ENCODE data around the gene TTYH2. TPM values are rescaled to one million over a fixed set of nuclear protein-coding genes. Genes with fewer than 3 reads are reported as not detected.

Gene TTYH2
- total and polyA plus RNA-seq, 2 of the 4 experiments (the other 2 are of a cell fraction) = 2.3 to 6.8 TPM

- no peak overlapping the region for H3K4me2 ChIP-seq (ENCODE audit: low read depth, low read length)
- H4K8ac ChIP-seq (ENCODE audit: low read depth in 2 of 2, low read length in 2 of 2) = no peak overlapping the region
- no peak overlapping the region for H2AK9ac ChIP-seq (replicated peaks; ENCODE audit: low read depth, low read length, poor library complexity)
- no peak overlapping the region for H3K27ac ChIP-seq (ENCODE audit: insufficient read depth, low read length)
- intact Hi-C loops (cut with micrococcal nuclease) (no loop called here), in situ Hi-C loops (cut with MboI; ENCODE audit: low sequenced_read_pairs) (no loop called here), dilution Hi-C loops (cut with HindIII; ENCODE audit: low sequenced_read_pairs, unreplicated experiment) (no loop called here)
- no peak overlapping the region for H4K91ac ChIP-seq (ENCODE audit: insufficient read depth, low read depth, low read length)
- no peaks in the 10 kb centered on the region for H4K20me1 ChIP-seq (ENCODE audit: insufficient read depth, low read length)
- H2BK120ac ChIP-seq (ENCODE audit: low read depth, low read length) = no peak overlapping the region
- 0 out of 2 replicates have a peak, but pooled peaks cover 2% of the 10 kb centered on the region for H3K9me3 ChIP-seq (ENCODE audit: control insufficient read depth, insufficient read depth, low read length)
- no CpG with 5 or more reads among the region's 8 CpGs for WGBS, 2 experiments (ENCODE audit: extremely low coverage in 2 of 2, insufficient read length in 1 of 2)
- no TSS peak for BruUV-seq (replicated peaks)
- H2AFZ ChIP-seq (replicated peaks; ENCODE audit: low read length, poor library complexity) = no peak overlapping the region
- no peak overlapping the region for H3K4ac ChIP-seq (ENCODE audit: low read depth, low read length)
- no peaks in the 10 kb centered on the region for H3K4me1 ChIP-seq (ENCODE audit: control insufficient read depth, insufficient read depth, low read length)
- TF ChIP-seq MAZ (IDR thresholded peaks at IDR 0.05; ENCODE audit: borderline replicate concordance, low read depth, low read length) (no peak), POLR2A (IDR thresholded peaks at IDR 0.05; ENCODE audit: low read depth, low read length) (no peak), RFX5 (IDR thresholded peaks at IDR 0.05; ENCODE audit: low read depth, low read length) (no peak), MXI1 (IDR thresholded peaks at IDR 0.05; ENCODE audit: borderline replicate concordance, low read depth, low read length) (no peak), CEBPB (IDR thresholded peaks at IDR 0.05; ENCODE audit: low read depth, low read length) (no peak), RAD21 (IDR thresholded peaks at IDR 0.05; ENCODE audit: low read length) (no peak), SMC3 (IDR thresholded peaks at IDR 0.05; ENCODE audit: low read depth, low read length) (no peak), BHLHE40 (IDR thresholded peaks at IDR 0.05; ENCODE audit: low read depth, low read length) (no peak), FOS (IDR thresholded peaks at IDR 0.05; ENCODE audit: low read depth, low read length) (no peak), RCOR1 (IDR thresholded peaks at IDR 0.05; ENCODE audit: insufficient replicate concordance, low read length) (no peak)
- TF ChIP-seq, protein P1, sequence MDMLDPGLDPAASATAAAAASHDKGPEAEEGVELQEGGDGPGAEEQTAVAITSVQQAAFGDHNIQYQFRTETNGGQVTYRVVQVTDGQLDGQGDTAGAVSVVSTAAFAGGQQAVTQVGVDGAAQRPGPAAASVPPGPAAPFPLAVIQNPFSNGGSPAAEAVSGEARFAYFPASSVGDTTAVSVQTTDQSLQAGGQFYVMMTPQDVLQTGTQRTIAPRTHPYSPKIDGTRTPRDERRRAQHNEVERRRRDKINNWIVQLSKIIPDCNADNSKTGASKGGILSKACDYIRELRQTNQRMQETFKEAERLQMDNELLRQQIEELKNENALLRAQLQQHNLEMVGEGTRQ (IDR thresholded peaks at IDR 0.05; ENCODE audit: low read depth, low read length) = no peak
- TF ChIP-seq, protein P2, sequence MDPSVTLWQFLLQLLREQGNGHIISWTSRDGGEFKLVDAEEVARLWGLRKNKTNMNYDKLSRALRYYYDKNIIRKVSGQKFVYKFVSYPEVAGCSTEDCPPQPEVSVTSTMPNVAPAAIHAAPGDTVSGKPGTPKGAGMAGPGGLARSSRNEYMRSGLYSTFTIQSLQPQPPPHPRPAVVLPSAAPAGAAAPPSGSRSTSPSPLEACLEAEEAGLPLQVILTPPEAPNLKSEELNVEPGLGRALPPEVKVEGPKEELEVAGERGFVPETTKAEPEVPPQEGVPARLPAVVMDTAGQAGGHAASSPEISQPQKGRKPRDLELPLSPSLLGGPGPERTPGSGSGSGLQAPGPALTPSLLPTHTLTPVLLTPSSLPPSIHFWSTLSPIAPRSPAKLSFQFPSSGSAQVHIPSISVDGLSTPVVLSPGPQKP (IDR thresholded peaks at IDR 0.05; ENCODE audit: borderline replicate concordance, low read depth, low read length) = no peak
- no peak overlapping the region for H3K14ac ChIP-seq (replicated peaks; ENCODE audit: low read depth, low read length)
- no peak overlapping the region for H3K56ac ChIP-seq (ENCODE audit: extremely low read depth, insufficient read depth, low read length)
- no peak overlapping the region for H2BK5ac ChIP-seq (ENCODE audit: low read depth, low read length, poor library complexity, severe bottlenecking)
- no peak overlapping the region for H2AK5ac ChIP-seq (ENCODE audit: low read depth, low read length)
- H3K23ac ChIP-seq (ENCODE audit: low read depth, low read length) = no peak overlapping the region
- H3K4me3 ChIP-seq (ENCODE audit: insufficient read depth, low read depth, low read length) = no peak overlapping the region
- no peak overlapping the region for H3K18ac ChIP-seq (ENCODE audit: low read depth, low read length)
- CTCF ChIA-PET = interaction anchor here (0.6 kb wide), 1 partner anchor 14 kb away, joined by 3 read pairs; no protein-coding TSS in a partner anchor
- POLR2A ChIA-PET (ENCODE audit: unreplicated experiment) = no interaction called here
- no peak overlapping the region for H2BK15ac ChIP-seq (ENCODE audit: low read depth, low read length)
- H3K27me3 ChIP-seq (ENCODE audit: control insufficient read depth, insufficient read depth, low read length) = no peaks in the 10 kb centered on the region
- H3K9me1 ChIP-seq (ENCODE audit: insufficient read depth, low read length) = no peaks in the 10 kb centered on the region
- H2BK20ac ChIP-seq (ENCODE audit: low read depth, low read length) = no peak overlapping the region
- DNase-seq (no peak), ATAC-seq (ENCODE audit: low read depth) (no peak)
- H3K9ac ChIP-seq (ENCODE audit: low read depth, low read length) = no peak overlapping the region
- no peaks in the 10 kb centered on the region for H3K36me3 ChIP-seq (ENCODE audit: control insufficient read depth, insufficient read depth, low read length)
- no peaks in the 10 kb centered on the region for H3K79me1 ChIP-seq (ENCODE audit: low read depth in 1 of 2, low read length in 2 of 2)
- H4K5ac ChIP-seq (ENCODE audit: low read depth, low read length) = no peak overlapping the region
Measured at GRCh38 chr17:74268558-74268957, 55.2 kb downstream of the TTYH2 start.
